Adrenal gland (tissue), 5 donors: ENCODE results near the gene ADCY2.

Experiments
- POLR2A ChIP-seq, 2 donors: fragments of 450-650 bp; IDR thresholded peaks; one replicate each; pipeline ENCODE4 v1.6.1; 2017; ENCODE audit warnings: antibody characterized with exemption in 2 of 2, mild to moderate bottlenecking in 2 of 2, moderate library complexity in 1 of 2
- TF ChIP-seq, protein P1 (sequence below), 6 experiments: fragments of 450-650 bp in 4 of 6; fragments of 200-600 bp in 2 of 6; sonication (generic) in 1 of 6; IDR thresholded peaks; 1 replicate in 5 of 6; 2 replicates in 1 of 6; pipeline versions ENCODE4 v1.5.1 to v1.8.0; 2016 to 2021; ENCODE audit warnings: antibody characterized with exemption in 6 of 6, mild to moderate bottlenecking in 2 of 6, moderate library complexity in 1 of 6
- donor health status: DM: no; HTN: no; CAD: no.

DNA sequence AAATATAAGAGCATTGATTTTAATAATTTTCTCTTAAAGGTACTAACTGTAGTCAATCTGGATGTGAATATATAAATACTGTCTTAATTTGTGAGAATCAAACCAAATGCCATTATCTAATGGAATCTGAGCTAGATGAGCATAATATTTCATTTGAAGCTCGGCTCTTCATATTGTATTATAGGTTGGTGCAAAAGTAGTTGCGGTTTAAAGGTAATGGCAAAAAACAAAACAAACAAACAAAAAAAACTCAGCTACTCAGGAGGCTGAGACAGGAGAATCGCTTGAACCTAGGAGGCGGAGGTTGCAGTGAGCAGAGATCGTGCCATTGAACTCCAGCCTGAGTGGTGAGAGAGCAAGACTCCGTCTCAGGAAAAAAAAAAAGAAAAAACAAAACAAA, 358.6 kb downstream of the ADCY2 start:
- TF ChIP-seq, protein P1, sequence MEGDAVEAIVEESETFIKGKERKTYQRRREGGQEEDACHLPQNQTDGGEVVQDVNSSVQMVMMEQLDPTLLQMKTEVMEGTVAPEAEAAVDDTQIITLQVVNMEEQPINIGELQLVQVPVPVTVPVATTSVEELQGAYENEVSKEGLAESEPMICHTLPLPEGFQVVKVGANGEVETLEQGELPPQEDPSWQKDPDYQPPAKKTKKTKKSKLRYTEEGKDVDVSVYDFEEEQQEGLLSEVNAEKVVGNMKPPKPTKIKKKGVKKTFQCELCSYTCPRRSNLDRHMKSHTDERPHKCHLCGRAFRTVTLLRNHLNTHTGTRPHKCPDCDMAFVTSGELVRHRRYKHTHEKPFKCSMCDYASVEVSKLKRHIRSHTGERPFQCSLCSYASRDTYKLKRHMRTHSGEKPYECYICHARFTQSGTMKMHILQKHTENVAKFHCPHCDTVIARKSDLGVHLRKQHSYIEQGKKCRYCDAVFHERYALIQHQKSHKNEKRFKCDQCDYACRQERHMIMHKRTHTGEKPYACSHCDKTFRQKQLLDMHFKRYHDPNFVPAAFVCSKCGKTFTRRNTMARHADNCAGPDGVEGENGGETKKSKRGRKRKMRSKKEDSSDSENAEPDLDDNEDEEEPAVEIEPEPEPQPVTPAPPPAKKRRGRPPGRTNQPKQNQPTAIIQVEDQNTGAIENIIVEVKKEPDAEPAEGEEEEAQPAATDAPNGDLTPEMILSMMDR (IDR thresholded peaks at IDR 0.05): no peak
- no peak for TF ChIP-seq POLR2A (IDR thresholded peaks at IDR 0.05)
